Measurements from ENCODE around the gene COA8.

Gene COA8

GRCh38 chr14:103549361-103550311 is 13.1 kb upstream of the COA8 start:
- no peak for DNase-seq (ENCODE audit: low read depth)

GRCh38 chr14:103550451-103551337 is 12.1 kb upstream of the COA8 start:
- no peak for DNase-seq (ENCODE audit: low read depth)

GRCh38 chr14:103551338-103551762 is 11.4 kb upstream of the COA8 start:
- DNase-seq (ENCODE audit: low read depth): no peak

- peak; percentile 64 for DNase-seq (ENCODE audit: low read depth)
These were observed 10.5 kb upstream of the COA8 start for GRCh38 chr14:103552011-103552845.

GRCh38 chr14:103552846-103553210 is 9.9 kb upstream of the COA8 start:
- DNase-seq (ENCODE audit: low read depth): no peak

GRCh38 chr14:103555559-103556337 is 7.0 kb upstream of the COA8 start:
- no peak for DNase-seq (ENCODE audit: low read depth)

GRCh38 chr14:103556946-103557758 is 5.6 kb upstream of the COA8 start:
- DNase-seq (ENCODE audit: low read depth): no peak

- DNase-seq (ENCODE audit: low read depth): no peak
These were observed 4.5 kb upstream of the COA8 start for GRCh38 chr14:103558071-103558882.

GRCh38 chr14:103559766-103560165 is 3.0 kb upstream of the COA8 start:
- DNase-seq (ENCODE audit: low read depth): no peak

- DNase-seq (ENCODE audit: low read depth): no peak
These were observed 2.1 kb upstream of the COA8 start for GRCh38 chr14:103560691-103561090.

GRCh38 chr14:103561381-103562178 is 1.2 kb upstream of the COA8 start:
- DNase-seq (ENCODE audit: low read depth): no peak

GRCh38 chr14:103562179-103562428 is 656 bp upstream of the COA8 start:
- DNase-seq (ENCODE audit: low read depth): no peak

GRCh38 chr14:103563226-103563620 is 463 bp downstream of the COA8 start:
- no peak for DNase-seq (ENCODE audit: low read depth)

- no peak for DNase-seq (ENCODE audit: low read depth)
These were observed 1.2 kb downstream of the COA8 start for GRCh38 chr14:103563844-103564505.

GRCh38 chr14:103568952-103569351 is 6.2 kb downstream of the COA8 start:
- DNase-seq (ENCODE audit: low read depth): no peak

GRCh38 chr14:103569408-103569807 is 6.6 kb downstream of the COA8 start:
- DNase-seq (ENCODE audit: low read depth): no peak

GRCh38 chr14:103574104-103574503 is 11.3 kb downstream of the COA8 start:
- no peak for DNase-seq (ENCODE audit: low read depth)

- DNase-seq (ENCODE audit: low read depth): no peak
These were observed 12.0 kb downstream of the COA8 start for GRCh38 chr14:103574707-103575285.

Data from HS-27A (cell line).